LNCAP (cell line): ENCODE measurements around the gene ZC3HAV1.

Experiments
- TF ChIP-seq, protein P1 (sequence below): fragments of 450-650 bp; IDR thresholded peaks from 2 replicates; pipeline ENCODE4 v1.5.1; 2017; ENCODE audit warnings: mild to moderate bottlenecking

The ZC3HAV1 gene

DNA sequence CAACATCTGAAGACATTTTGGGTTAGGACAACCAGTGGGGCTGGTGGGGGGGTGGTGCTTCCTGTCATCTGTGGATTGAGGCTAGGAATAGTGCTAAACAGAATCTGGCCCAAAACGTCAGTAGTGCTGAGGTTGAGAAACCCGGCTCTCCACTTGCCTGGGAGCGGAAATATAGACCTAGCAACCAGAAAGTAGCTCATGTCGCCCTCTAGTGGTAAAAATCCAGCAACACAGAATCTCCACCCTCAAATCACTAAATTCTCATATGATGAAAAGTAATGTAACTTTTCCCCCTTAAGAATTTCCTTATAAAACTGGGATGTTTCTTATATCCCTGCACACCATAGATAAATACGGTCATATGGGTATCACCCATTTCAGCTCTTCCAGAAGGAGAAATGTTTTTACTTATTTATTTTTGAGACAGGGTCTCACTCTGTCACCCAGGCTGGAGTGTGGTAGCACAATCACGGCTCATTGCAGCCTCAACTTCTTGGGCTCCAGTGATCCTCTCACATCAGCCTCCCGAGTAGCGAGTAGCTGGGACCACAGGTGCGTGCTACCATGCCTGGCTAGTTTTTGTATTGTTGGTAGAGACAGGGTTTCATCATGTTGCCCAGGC is 34.4 kb downstream of the ZC3HAV1 start:
- TF ChIP-seq, protein P1, sequence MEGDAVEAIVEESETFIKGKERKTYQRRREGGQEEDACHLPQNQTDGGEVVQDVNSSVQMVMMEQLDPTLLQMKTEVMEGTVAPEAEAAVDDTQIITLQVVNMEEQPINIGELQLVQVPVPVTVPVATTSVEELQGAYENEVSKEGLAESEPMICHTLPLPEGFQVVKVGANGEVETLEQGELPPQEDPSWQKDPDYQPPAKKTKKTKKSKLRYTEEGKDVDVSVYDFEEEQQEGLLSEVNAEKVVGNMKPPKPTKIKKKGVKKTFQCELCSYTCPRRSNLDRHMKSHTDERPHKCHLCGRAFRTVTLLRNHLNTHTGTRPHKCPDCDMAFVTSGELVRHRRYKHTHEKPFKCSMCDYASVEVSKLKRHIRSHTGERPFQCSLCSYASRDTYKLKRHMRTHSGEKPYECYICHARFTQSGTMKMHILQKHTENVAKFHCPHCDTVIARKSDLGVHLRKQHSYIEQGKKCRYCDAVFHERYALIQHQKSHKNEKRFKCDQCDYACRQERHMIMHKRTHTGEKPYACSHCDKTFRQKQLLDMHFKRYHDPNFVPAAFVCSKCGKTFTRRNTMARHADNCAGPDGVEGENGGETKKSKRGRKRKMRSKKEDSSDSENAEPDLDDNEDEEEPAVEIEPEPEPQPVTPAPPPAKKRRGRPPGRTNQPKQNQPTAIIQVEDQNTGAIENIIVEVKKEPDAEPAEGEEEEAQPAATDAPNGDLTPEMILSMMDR, result peak; percentile 76

DNA sequence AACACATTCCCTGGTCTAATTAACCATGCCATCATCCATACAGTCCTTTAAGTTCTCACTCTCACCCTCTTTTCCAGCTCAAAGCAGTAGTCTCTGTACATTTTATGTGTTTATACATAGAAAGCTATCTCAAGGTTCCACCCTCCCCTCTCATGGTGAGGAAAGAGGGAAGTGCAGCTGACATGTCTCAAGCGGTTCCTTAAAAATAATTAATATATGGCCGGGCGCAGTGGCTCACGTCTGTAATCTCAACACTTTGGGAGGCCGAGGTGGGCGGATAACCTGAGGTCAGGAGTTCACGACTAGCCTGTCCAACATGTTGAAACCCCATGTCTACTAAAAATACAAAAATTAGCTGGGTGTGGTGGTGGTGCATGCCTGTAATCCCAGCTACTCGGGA is 36.7 kb downstream of the ZC3HAV1 start:
- TF ChIP-seq, protein P1, result no peak

DNA sequence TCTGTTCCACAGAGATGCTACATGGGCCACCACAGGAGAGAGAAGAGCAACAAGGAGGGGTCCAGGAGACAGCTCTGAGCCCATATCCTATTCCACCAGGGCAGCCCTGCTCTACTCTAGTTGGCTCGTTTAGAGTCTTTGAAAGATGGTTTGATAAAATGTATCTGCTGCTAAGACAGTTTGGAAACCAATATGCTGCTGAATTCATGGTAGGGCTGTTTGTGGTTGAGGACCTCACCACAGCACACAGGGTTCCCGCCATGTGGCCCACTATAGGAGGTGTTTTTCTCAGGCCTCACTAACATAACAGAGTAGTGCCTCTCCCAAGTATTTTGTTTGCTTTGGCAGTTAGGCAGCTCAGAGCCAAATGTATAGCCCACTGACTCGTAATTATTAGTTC is 37.8 kb downstream of the ZC3HAV1 start:
- TF ChIP-seq, protein P1, result no peak

DNA sequence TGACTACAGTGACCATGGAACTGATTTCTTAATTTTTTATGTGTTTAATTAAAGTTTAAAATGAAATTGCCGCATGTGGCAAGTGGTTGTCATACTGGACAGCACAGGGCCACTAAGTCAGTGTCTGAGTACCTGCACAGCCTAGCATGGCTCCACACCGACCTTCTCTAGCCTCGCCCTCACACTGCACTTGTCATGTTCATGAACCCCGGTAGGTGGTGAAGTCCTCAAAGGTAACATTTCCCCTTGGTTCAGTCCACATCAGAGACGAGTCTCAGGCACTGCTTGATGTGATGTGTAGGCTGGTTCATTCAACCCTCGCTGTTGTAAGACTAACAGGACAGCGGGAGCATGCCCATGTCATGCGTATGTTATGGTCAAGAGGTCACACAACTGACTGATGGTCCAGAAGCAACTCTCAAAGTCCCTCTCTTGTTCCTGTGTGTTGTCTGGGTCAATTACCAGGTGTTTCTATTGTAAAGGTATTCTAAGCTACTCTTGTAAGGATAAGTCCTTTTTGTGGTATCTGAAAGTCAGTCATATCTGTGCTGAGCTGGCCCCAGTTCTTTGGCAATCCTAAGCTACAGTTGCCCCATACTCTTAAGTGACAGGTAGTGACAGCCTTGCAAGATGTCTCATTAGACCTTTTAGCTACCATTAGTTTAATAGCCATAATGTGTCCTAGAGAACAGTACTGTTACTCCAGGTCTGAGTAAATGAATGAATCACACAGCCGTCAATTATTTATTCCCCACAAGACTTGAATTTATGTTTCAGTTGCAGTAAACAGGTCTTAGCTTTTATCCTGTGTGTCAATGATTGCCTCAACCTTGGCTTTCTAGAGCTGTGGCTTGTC is 40.7 kb downstream of the ZC3HAV1 start:
- TF ChIP-seq, protein P1, result no peak

DNA sequence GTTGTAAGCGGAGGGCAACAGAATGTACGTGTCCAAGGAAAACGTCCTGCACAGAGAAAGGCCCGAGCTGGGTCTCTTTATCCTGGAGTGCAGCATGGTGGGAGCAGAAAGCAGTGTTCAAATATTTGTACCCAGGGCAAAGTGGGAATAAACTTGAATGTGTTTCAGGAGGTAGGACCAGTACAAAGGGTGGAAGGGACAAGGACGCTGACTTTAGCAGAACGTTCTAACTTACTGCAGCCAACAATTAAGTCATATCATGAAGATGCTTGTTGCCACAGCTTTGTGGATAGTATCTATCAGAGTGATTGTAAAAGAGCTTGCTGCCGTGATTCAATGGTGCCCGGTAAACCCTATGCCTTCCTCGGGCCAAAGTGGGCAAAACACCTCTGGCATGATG is 43.2 kb downstream of the ZC3HAV1 start:
- TF ChIP-seq, protein P1, result no peak

DNA sequence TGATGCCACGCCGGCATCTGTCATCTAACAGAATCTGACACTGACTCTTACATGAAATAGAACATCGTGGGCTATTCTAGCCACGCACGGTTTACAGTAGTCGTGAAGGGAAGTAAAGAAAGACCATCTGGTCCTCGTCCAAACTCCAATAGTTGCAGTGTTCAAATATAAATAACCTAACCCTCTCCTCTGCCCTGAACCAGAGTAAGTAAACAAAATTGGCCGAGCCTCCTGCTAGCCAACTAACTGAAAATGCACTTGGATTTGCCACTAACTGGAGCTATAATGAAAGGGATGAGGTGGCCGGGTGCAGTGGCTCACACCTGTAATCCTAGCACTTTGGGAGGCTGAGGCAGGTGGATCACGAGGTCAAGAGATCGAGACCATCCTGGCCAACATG is 44.2 kb downstream of the ZC3HAV1 start:
- TF ChIP-seq, protein P1, result no peak

DNA sequence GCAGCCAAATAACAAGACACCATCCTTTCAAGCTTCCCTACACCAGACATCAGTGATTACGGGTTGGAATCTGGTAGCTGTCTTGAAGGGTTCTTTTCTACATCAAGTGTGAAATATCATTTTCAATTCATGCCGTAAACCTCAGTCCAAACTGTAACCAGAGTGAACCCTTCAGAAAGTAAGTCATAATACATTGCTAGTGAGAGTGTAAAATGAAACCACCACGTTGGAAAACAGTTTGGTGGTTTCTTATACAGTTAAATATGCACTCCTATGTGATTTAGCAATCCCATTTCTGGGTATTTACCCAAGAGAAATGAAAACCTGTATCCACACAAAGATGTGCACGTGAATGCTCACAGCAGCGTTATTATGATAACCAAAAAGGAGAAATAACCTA is 48.1 kb downstream of the ZC3HAV1 start:
- TF ChIP-seq, protein P1, result no peak
